AG04449 (cell line): ENCODE results near the gene GNPTAB.

Experiments
- CTCF ChIA-PET: fragments of 350-600 bp; formaldehyde crosslinking; extraction: SDS; loops from one replicate; lab custom pipeline; 2021; ENCODE audit warnings: antibody characterized with exemption; lab: Yijun Ruan, JAX
- POLR2A ChIA-PET: fragments of 400-600, 350-600 bp; formaldehyde crosslinking; extraction: SDS; loops from one replicate; lab custom pipeline; 2020; ENCODE audit warnings: antibody characterized with exemption, inconsistent platforms; lab: Yijun Ruan, JAX
- DNase-seq: peaks from one replicate; pipeline ENCODE4 v3.0.0-alpha.2; 2010; ENCODE audit warnings: low read depth, low spot score
- H3K4me3 ChIP-seq: 2 replicates; pipeline ENCODE4 v1.5.1; 2011; ENCODE audit warnings: low read depth, mild to moderate bottlenecking, control low read depth, low read length
- CTCF ChIP-seq: IDR thresholded peaks from one replicate; pipeline ENCODE4 v1.5.1; 2011; ENCODE audit warnings: mild to moderate bottlenecking, moderate library complexity, low read length, control low read depth, inconsistent platforms; ENCODE audit not compliant: insufficient read depth; ENCODE audit errors: missing control alignments

The GNPTAB gene

DNA sequence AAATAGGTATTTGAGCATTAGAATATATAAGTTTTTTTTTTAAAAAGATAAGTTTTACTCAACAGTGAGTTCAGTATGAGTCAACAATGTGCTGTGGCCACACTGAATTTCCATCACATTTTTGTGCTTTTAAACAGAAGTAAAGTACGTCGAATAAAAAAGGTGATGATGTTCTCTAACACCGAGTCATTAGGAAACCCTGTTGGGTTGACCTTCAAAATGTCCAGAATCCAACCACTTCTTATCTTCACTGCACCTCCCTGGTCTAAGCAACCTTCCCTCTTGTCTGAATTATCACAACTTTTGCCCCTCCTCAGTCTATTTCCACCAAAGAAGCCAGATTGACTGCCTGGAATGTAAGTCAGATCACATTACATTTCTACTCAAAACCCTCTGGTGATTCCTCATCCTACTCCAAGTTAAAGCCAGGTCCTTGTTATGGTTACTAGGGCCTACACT lies 48.5 kb downstream of the GNPTAB start:
- no peak for TF ChIP-seq CTCF
- POLR2A ChIA-PET, result no interaction called here
- CTCF ChIA-PET, result interaction anchor here (1.0 to 1.3 kb wide), 3 partner anchors 9 to 14 kb away, joined by 3 to 6 read pairs (median 5); no protein-coding TSS in a partner anchor
- DNase-seq, result peak; percentile 17
- no peak overlapping the region for H3K4me3 ChIP-seq

- no peak for DNase-seq
- TF ChIP-seq CTCF, result no peak
- ChIA-PET CTCF (interaction anchor here (1.0 to 1.3 kb wide), 3 partner anchors 8 to 14 kb away, joined by 3 to 6 read pairs (median 5); no protein-coding TSS in a partner anchor), POLR2A (no interaction called here)
- no peak overlapping the region for H3K4me3 ChIP-seq
These were observed 48.9 kb downstream of the GNPTAB start for GRCh38 chr12:101781834-101782233.

- no peak overlapping the region for H3K4me3 ChIP-seq
- POLR2A ChIA-PET, result no interaction called here
- no peak for TF ChIP-seq CTCF
- DNase-seq, result no peak
- CTCF ChIA-PET, result interaction anchor here (0.9 to 6.6 kb wide), 7 partner anchors 9 to 1030 kb away, joined by 3 to 59 read pairs (median 6); partner anchors contain the start of gene GNPTAB
These were observed 50.2 kb downstream of the GNPTAB start for GRCh38 chr12:101780599-101780998.

- no peak for DNase-seq
- POLR2A ChIA-PET, result no interaction called here
- CTCF ChIA-PET, result interaction anchor here (1.1 to 6.6 kb wide), 6 partner anchors 8 to 60 kb away, joined by 3 to 59 read pairs (median 7); partner anchors contain the start of gene GNPTAB
- H3K4me3 ChIP-seq, result no peak overlapping the region
- no peak for TF ChIP-seq CTCF
These were observed 51.1 kb downstream of the GNPTAB start for GRCh38 chr12:101779626-101780025.

DNA sequence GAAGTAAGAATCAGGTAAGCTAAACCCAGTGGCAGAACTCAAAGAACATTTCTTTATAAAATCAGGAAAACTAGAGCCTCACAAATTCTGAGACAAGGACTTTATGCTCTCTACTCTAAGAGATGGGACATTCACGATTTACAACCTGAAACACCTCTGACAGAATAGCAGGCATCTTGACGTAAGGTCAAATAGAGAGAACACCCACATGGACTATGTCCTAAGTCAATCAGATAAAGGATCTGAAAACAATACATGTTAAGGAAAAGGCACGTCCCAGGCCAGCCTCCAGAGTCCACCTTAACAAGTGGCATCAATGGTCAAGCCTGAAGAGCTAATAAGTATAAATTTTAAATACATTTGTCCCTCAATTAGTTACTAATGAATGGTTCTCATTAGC lies 51.6 kb downstream of the GNPTAB start:
- no peak overlapping the region for H3K4me3 ChIP-seq
- no peak for TF ChIP-seq CTCF
- DNase-seq, result no peak
- CTCF ChIA-PET, result interaction anchor here (1.1 to 6.6 kb wide), 5 partner anchors 7 to 60 kb away, joined by 3 to 59 read pairs (median 8); partner anchors contain the start of gene GNPTAB
- POLR2A ChIA-PET, result no interaction called here

- H3K4me3 ChIP-seq, result no peak overlapping the region
- no peak for TF ChIP-seq CTCF
- ChIA-PET CTCF (interaction anchor here (0.8 to 6.6 kb wide), 5 partner anchors 8 to 62 kb away, joined by 3 to 59 read pairs (median 4); partner anchors contain the start of gene GNPTAB), POLR2A (no interaction called here)
- DNase-seq, result no peak
These were observed 52.8 kb downstream of the GNPTAB start for GRCh38 chr12:101777978-101778377.
